Measurements from ENCODE around the gene MTCH2.

DNA sequence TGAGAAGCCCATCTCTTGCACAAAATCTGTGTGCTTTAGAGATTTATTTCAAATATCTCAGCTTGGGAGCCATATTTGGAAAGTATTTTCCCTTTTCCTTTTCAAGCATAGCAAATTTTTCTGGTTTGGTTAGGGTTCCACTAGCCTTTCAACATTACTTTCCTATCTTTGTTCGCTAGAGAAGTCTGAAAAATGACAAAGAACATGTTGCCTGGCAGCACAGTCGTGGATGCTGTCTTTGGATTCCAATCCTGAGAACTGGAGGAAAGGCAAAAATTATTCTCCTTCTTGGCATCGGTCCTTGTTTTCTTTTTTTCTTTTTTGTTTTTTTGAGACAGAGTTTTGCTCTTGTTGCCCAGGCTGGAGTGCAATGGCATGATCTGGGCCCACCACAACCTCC is 6.9 kb upstream of the MTCH2 start:
- no peak for TF ChIP-seq EP300 (IDR thresholded peaks at IDR 0.05)
- TF ChIP-seq, protein P1, sequence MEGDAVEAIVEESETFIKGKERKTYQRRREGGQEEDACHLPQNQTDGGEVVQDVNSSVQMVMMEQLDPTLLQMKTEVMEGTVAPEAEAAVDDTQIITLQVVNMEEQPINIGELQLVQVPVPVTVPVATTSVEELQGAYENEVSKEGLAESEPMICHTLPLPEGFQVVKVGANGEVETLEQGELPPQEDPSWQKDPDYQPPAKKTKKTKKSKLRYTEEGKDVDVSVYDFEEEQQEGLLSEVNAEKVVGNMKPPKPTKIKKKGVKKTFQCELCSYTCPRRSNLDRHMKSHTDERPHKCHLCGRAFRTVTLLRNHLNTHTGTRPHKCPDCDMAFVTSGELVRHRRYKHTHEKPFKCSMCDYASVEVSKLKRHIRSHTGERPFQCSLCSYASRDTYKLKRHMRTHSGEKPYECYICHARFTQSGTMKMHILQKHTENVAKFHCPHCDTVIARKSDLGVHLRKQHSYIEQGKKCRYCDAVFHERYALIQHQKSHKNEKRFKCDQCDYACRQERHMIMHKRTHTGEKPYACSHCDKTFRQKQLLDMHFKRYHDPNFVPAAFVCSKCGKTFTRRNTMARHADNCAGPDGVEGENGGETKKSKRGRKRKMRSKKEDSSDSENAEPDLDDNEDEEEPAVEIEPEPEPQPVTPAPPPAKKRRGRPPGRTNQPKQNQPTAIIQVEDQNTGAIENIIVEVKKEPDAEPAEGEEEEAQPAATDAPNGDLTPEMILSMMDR (IDR thresholded peaks at IDR 0.05) = no peak
